Activated T-cell treated with anti-CD3 and anti-CD28 coated beads, Interleukin-2, amount 50 U/mL, for 24 hours (primary cell): ENCODE measurements around the gene AGPAT4.

Experiments
- DNase-seq: peaks from one replicate; pipeline ENCODE4 v3.0.0-alpha.2; 2020
- H3K27ac Mint-ChIP-seq: 2 replicates; pipeline ENCODE4 v1.8.0; 2020; ENCODE audit warnings: mild to moderate bottlenecking, mixed read lengths
- H3K27me3 Mint-ChIP-seq: 2 replicates; pipeline ENCODE4 v1.8.0; 2020; ENCODE audit warnings: mixed read lengths
- H3K36me3 Mint-ChIP-seq: 2 replicates; pipeline ENCODE4 v1.8.0; 2020; ENCODE audit warnings: low read depth, mixed read lengths
- H3K4me1 Mint-ChIP-seq: 2 replicates; pipeline ENCODE4 v1.8.0; 2020; ENCODE audit warnings: low read depth, mixed read lengths
- H3K4me3 Mint-ChIP-seq: 2 replicates; pipeline ENCODE4 v1.8.0; 2020; ENCODE audit warnings: mild to moderate bottlenecking, moderate library complexity, mixed read lengths
- H3K9me3 Mint-ChIP-seq: 2 replicates; pipeline ENCODE4 v1.8.0; 2020; ENCODE audit warnings: mixed read lengths

AGPAT4 gene

DNA sequence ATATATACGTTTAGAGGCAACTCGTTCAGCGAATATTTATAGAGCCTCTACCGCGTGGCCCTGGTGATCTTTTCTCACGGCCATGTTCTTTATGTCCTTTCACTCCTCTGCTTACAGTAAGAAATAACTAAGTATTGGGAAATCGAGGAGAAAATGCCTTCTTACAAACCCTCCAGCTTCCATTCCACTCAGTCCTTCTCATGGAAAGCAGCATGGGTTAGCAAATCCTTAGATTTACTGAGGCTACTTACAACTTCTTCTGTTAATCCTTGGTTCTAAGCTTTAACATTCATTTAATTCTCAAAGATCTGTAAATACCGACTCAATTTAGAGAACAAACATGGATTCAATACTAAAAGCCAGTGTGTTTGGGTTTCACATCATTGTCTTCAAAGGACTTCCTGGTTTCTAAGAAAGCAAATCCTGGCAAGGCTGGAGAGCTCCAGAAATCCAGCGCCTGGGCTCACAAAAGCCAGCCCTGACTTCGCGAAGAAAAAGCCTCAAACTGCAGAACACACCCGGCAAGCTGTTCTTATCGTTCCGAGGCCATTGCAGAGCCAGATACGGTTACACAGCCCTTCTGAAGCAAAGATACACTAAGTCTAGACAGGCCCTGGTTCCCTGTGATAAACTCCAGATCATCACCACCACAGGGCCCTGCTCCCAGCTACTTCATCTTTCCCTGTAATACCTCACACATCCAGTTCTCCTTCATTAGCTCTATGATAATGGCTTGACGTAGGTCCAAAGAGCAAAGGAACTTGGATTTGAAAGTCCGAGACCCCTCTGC, 19.2 kb downstream of the AGPAT4 start:
- Mint-ChIP-seq H3K4me3 (no peak overlapping the region), H3K36me3 (no peaks in the 10 kb centered on the region), H3K4me1 (no peaks in the 10 kb centered on the region), H3K27ac (no peak overlapping the region), H3K9me3 (no peaks in the 10 kb centered on the region), H3K27me3 (no peaks in the 10 kb centered on the region)
- DNase-seq: no peak

GRCh38 chr6:161254126-161254463, 19.8 kb downstream of the AGPAT4 start:
- DNase-seq: no peak
- Mint-ChIP-seq H3K36me3 (no peaks in the 10 kb centered on the region), H3K27me3 (no peaks in the 10 kb centered on the region), H3K9me3 (no peaks in the 10 kb centered on the region), H3K4me3 (no peak overlapping the region), H3K27ac (no peak overlapping the region), H3K4me1 (no peaks in the 10 kb centered on the region)

- no peaks in the 10 kb centered on the region for H3K4me1 Mint-ChIP-seq
- H3K9me3 Mint-ChIP-seq: no peaks in the 10 kb centered on the region
- H3K4me3 Mint-ChIP-seq: no peak overlapping the region
- no peaks in the 10 kb centered on the region for H3K27me3 Mint-ChIP-seq
- no peaks in the 10 kb centered on the region for H3K36me3 Mint-ChIP-seq
- DNase-seq: no peak
- no peak overlapping the region for H3K27ac Mint-ChIP-seq
Measured at GRCh38 chr6:161251345-161251744, 22.5 kb downstream of the AGPAT4 start.

- Mint-ChIP-seq H3K27me3 (no peaks in the 10 kb centered on the region), H3K4me1 (no peaks in the 10 kb centered on the region), H3K9me3 (no peaks in the 10 kb centered on the region), H3K27ac (no peak overlapping the region), H3K36me3 (peaks cover 6% of the 10 kb centered on the region), H3K4me3 (no peak overlapping the region)
- no peak for DNase-seq
Measured at GRCh38 chr6:161249327-161249726, 24.5 kb downstream of the AGPAT4 start.

GRCh38 chr6:161246725-161247124, 27.1 kb downstream of the AGPAT4 start:
- no peak for DNase-seq

GRCh38 chr6:161245363-161245762, 28.5 kb downstream of the AGPAT4 start:
- Mint-ChIP-seq H3K9me3 (no peaks in the 10 kb centered on the region), H3K4me1 (no peaks in the 10 kb centered on the region), H3K36me3 (peaks cover 6% of the 10 kb centered on the region), H3K27ac (no peak overlapping the region), H3K27me3 (no peaks in the 10 kb centered on the region), H3K4me3 (no peak overlapping the region)
- no peak for DNase-seq

More at GRCh38 chr6:161246725-161247124, 27.1 kb downstream of the AGPAT4 start:
- Mint-ChIP-seq H3K9me3 (no peaks in the 10 kb centered on the region), H3K27me3 (no peaks in the 10 kb centered on the region), H3K36me3 (peaks cover 6% of the 10 kb centered on the region), H3K4me1 (no peaks in the 10 kb centered on the region), H3K4me3 (no peak overlapping the region), H3K27ac (no peak overlapping the region)

DNA sequence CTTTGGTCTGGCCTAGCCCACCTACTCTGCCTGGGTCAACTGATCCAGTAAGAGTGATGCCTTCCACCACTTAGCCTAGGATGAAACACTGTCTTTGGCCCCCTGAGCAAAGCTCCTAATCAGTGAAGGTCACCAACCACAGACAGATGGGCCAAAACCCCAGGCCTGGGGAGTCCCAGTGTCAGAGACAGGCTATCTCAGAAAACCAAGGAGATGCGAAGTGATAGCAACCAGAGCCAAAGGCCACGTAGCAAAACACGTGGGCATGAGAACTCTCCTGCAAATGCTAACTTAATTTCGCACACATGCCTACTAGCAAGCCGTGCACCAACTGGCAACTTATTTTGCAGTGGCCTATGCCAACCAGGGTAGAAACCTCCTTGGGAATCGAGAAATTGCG, 29.1 kb downstream of the AGPAT4 start:
- H3K4me1 Mint-ChIP-seq: no peaks in the 10 kb centered on the region
- H3K9me3 Mint-ChIP-seq: no peaks in the 10 kb centered on the region
- no peak overlapping the region for H3K27ac Mint-ChIP-seq
- H3K36me3 Mint-ChIP-seq: peaks cover 6% of the 10 kb centered on the region
- H3K27me3 Mint-ChIP-seq: no peaks in the 10 kb centered on the region
- H3K4me3 Mint-ChIP-seq: no peak overlapping the region
- no peak for DNase-seq

- Mint-ChIP-seq H3K4me3 (no peak overlapping the region), H3K27me3 (no peaks in the 10 kb centered on the region), H3K36me3 (peaks cover 6% of the 10 kb centered on the region), H3K4me1 (peaks cover 5% of the 10 kb centered on the region), H3K9me3 (no peaks in the 10 kb centered on the region), H3K27ac (no peak overlapping the region)
- no peak for DNase-seq
Measured at GRCh38 chr6:161242779-161243693, 30.8 kb downstream of the AGPAT4 start.

GRCh38 chr6:161242113-161242512, 31.7 kb downstream of the AGPAT4 start:
- Mint-ChIP-seq H3K27ac (no peak overlapping the region), H3K36me3 (peaks cover 6% of the 10 kb centered on the region), H3K4me1 (peaks cover 5% of the 10 kb centered on the region), H3K9me3 (no peaks in the 10 kb centered on the region), H3K4me3 (no peak overlapping the region), H3K27me3 (no peaks in the 10 kb centered on the region)
- no peak for DNase-seq

DNA sequence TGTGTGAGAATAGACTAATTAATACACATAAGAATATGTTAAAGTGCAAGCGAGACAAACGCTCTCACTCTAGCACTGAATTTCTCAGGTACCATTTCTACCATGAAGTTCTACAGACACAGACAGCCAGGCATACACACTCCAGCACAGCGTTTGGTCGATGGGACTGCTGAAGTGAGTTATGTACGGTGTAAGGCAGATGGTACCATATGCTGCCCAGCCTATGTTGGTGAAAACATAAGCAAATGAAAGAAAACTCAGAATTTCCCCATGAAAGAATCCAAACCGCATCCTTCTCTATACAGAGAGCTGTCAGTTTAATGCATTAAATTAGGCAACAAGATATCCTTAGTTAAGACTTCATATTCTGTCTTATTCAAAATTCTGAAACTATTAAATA, 34.9 kb downstream of the AGPAT4 start:
- H3K27ac Mint-ChIP-seq: no peak overlapping the region
- H3K27me3 Mint-ChIP-seq: no peaks in the 10 kb centered on the region
- peaks cover 16% of the 10 kb centered on the region for H3K4me1 Mint-ChIP-seq
- H3K9me3 Mint-ChIP-seq: no peaks in the 10 kb centered on the region
- no peak for DNase-seq
- H3K4me3 Mint-ChIP-seq: no peak overlapping the region
- H3K36me3 Mint-ChIP-seq: peaks cover 2% of the 10 kb centered on the region

DNA sequence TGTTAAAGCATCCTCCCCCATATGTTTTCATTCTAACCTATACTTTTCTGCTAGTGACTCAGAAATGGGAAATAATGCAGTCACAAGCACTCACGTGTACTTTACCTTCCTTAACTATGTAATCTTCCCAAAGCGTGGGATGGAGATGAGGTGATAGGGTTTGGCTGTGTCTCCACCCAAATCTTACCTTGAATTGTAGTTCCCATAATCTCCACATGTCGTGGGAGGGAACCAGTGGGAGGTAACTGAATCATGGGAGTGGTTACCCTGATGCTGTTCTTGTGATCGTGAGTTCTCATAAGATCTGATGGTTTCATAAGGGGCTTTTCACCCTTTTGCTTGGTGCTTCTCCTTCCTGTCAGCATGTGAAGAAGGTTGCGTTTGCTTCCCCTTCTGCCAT, 35.4 kb downstream of the AGPAT4 start:
- no peak overlapping the region for H3K27ac Mint-ChIP-seq
- H3K36me3 Mint-ChIP-seq: peaks cover 2% of the 10 kb centered on the region
- no peak overlapping the region for H3K4me3 Mint-ChIP-seq
- no peak for DNase-seq
- H3K9me3 Mint-ChIP-seq: no peaks in the 10 kb centered on the region
- H3K27me3 Mint-ChIP-seq: no peaks in the 10 kb centered on the region
- peaks cover 16% of the 10 kb centered on the region for H3K4me1 Mint-ChIP-seq

DNA sequence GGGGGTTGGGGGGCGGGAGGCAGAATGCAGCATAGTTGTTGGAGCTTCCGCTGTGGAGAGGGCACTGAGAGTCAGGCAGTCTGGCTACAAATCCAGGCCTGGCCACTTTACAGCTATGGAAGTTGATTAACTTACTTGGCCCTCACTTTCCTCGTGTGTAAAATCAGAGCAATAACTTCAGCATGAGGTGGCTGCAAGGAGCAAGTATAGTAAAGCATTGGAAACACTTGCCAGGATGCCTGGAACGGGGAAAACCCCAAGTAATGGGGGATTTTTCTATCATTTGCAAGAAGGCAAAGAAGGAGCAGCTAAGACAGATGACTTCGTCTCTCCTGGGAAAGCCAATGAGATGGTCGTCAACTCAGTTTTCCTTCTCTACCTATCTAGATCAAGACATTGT, 35.8 kb downstream of the AGPAT4 start:
- Mint-ChIP-seq H3K4me1 (peaks cover 16% of the 10 kb centered on the region), H3K4me3 (no peak overlapping the region), H3K9me3 (no peaks in the 10 kb centered on the region), H3K27me3 (no peaks in the 10 kb centered on the region), H3K36me3 (peaks cover 2% of the 10 kb centered on the region), H3K27ac (no peak overlapping the region)
- DNase-seq: no peak

- Mint-ChIP-seq H3K36me3 (peaks cover 2% of the 10 kb centered on the region), H3K27ac (no peak overlapping the region), H3K27me3 (no peaks in the 10 kb centered on the region), H3K9me3 (no peaks in the 10 kb centered on the region), H3K4me1 (peaks cover 16% of the 10 kb centered on the region), H3K4me3 (no peak overlapping the region)
- DNase-seq: no peak
Measured at GRCh38 chr6:161237176-161237575, 36.7 kb downstream of the AGPAT4 start.

DNA sequence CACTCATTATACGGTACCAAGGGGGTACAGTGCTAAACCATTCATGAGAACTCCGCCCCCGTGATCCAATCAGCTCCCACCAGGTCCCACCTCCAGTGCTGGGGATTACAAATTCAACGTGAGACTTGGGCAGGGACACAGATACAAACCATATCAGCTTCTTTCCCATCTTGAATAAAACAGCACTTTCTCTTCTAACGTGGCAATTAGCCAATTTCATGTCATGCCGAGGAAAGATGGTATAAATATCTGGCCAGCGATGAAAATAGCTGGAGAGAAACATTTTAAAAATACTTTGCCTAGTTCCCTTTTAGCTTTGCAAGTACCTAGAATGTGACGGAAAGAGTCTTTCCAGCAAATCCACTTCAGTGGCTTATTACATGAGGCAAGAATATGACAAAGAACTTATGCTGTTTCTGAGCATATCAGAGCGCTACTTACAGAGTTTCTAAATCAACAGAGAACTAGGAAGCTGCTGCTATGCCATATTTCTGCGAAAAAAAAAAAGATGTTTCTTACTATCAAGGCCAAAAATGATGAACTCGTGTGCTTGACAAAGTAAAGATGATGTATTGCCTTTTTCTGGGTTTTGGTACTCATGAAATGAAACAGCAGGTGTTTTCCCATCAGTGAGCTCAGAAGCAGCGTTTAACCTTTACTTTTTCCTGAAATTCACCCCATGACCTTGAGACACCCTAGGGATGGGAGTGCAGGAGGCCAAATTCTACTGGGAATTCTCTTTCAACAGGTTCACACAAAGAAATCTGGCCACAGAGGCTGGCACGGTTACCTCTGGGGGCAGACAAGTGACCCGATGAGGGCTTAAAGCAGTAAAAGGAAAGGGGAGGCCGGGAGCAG, 37.9 kb downstream of the AGPAT4 start:
- peaks cover 16% of the 10 kb centered on the region for H3K4me1 Mint-ChIP-seq
- DNase-seq: no peak
- no peaks in the 10 kb centered on the region for H3K27me3 Mint-ChIP-seq
- no peak overlapping the region for H3K4me3 Mint-ChIP-seq
- peak overlapping the region; percentile 42 for H3K27ac Mint-ChIP-seq
- H3K36me3 Mint-ChIP-seq: peaks cover 11% of the 10 kb centered on the region
- no peaks in the 10 kb centered on the region for H3K9me3 Mint-ChIP-seq
